HS-5 (cell line): ENCODE results near the gene CA4.
"Not testable (repeated sequence)": the region's sequence is repeated elsewhere in the genome, so short reads cannot be mapped to it uniquely, and the experiment has no call there.

Experiments used
- DNase-seq: peaks from one replicate; pipeline ENCODE4 v3.0.0-alpha.2; 2012; ENCODE audit warnings: low read depth

The CA4 gene

GRCh38 chr17:60174767-60175166 is 25.0 kb downstream of the CA4 start:
- not testable (repeated sequence) for DNase-seq

GRCh38 chr17:60176763-60177162 is 27.0 kb downstream of the CA4 start:
- not testable (repeated sequence) for DNase-seq

- DNase-seq: not testable (repeated sequence)
These were observed 28.4 kb downstream of the CA4 start for GRCh38 chr17:60178180-60178579.

- not testable (repeated sequence) for DNase-seq
These were observed 30.6 kb downstream of the CA4 start for GRCh38 chr17:60180380-60180779.

- not testable (repeated sequence) for DNase-seq
These were observed 36.6 kb downstream of the CA4 start for GRCh38 chr17:60186372-60186771.

- DNase-seq: not testable (repeated sequence)
These were observed 37.3 kb downstream of the CA4 start for GRCh38 chr17:60186846-60187745.

- no peak for DNase-seq
These were observed 39.0 kb downstream of the CA4 start for GRCh38 chr17:60188759-60189158.

GRCh38 chr17:60190032-60190431 is 40.3 kb downstream of the CA4 start:
- not testable (repeated sequence) for DNase-seq

GRCh38 chr17:60193032-60193431 is 43.3 kb downstream of the CA4 start:
- not testable (repeated sequence) for DNase-seq

- no peak for DNase-seq
These were observed 43.7 kb downstream of the CA4 start for GRCh38 chr17:60193482-60193881.

GRCh38 chr17:60194141-60194540 is 44.4 kb downstream of the CA4 start:
- DNase-seq: not testable (repeated sequence)

- not testable (repeated sequence) for DNase-seq
These were observed 48.9 kb downstream of the CA4 start for GRCh38 chr17:60198630-60199029.

- not testable (repeated sequence) for DNase-seq
These were observed 56.0 kb downstream of the CA4 start for GRCh38 chr17:60205782-60206181.

GRCh38 chr17:60208302-60208701 is 58.5 kb downstream of the CA4 start:
- not testable (repeated sequence) for DNase-seq
